Right ventricle myocardium superior (tissue), 1 donor: ENCODE data around the gene COL6A2. TPM values are rescaled to one million over a fixed set of nuclear protein-coding genes. Genes with fewer than 3 reads are reported as not detected.
A peak's percentile ranks its signal among the peaks of the same experiment; 100 is the strongest.

Experiments
- ATAC-seq: fragments of 200-7000 bp; cut with Tn5 transposase; one replicate; pipeline ENCODE4 v1.9.1; 2020; ENCODE audit warnings: mild to moderate bottlenecking; ENCODE audit not compliant: poor library complexity
- DNase-seq: peaks from one replicate; pipeline ENCODE4 v3.0.0-alpha.2; 2020
- intact Hi-C: fragments of 100-400 bp; cut with DNase I; formaldehyde crosslinking; loops from one replicate; pipeline ENCODE4 v1.11.2; 2022
- total RNA-seq: library from RNA; stranded (reverse); fragmentation: NEBNext Ultra II Directional; extraction: Animal tissue kit (Norgen Biotek cat#: 25700); gene quantifications from one replicate; pipeline ENCODE4 v1.2.1, GENCODE V29; 2021
- donor health status: DM: no; HTN: yes; CAD: no; lungs with severe emphysema.

Gene COL6A2
- total RNA-seq, 1 donor from 2014 or later: 191 TPM

DNA sequence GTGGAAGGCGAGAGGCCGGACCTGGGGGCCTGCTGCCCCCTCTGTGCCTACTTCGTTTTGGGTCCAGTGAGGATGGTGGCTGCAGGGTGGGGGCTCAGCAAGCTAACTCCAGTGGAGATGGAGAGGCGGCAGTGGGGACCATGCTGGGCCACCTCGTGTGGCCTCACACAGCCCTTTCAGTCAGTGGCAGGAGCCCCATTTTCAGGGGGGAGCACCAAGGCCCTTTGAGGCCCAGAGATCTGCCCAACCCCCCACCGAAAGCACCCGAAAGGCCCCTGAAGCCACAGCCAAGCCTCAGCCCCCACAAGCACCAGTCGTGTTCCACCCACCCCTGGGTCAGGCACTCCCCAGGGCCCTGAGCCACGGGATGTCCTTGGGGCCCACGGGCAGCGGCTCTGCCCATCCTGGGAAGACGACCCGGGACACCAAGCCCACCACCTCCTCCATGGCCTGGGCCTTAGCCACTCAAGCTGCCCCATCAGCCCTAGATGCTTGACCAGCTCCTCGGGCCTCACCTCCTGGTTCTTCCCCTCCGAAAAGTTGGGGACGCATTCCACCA lies 57.1 kb downstream of the COL6A2 start:
- DNase-seq: peak; percentile 29
- intact Hi-C loops: no loop called here
- no peak for ATAC-seq

DNA sequence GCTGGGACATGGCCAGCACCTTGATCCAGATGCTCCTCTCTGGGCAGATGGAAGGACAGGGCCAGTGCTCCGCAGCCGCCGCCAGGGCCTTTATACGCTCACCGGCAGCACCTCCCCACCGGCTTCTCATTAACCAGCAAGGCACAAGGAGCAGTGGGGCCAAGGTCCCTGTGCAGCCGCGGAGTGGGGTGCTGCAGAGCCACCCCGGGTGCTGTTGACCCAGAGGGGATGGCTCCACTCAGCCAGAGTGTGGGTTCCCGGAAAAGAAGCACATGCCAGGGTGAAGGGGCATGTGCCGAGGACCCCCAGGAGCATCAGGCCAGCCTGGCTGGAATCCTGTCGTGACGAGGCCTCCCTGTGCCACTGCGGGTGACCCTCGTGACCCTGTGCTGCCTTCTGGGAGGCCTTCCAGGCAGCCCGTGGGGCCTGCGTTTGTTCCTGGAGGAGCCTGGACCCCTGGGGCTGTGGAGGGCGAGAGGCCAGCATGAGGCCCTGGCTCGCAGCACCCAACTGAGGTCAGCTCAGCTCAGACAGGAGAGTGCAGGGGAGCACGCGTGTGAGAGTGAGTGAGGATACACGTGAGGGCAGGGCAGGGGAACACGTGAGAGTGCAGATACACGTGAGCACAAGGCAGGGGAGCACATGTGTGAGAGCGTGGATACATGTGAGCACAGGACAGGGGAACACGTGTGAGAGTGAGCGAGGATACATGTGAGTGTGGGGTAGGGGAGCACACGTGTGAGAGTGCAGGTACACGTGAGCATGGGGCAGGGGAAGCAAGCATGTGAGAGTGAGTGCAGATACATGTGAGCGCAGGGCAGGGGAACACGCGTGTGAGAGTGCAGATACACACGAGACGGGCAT lies 57.8 kb downstream of the COL6A2 start, which contains the start of gene FTCD:
FTCD (minus strand) TSS at position 66 of the 864 bp plus-strand sequence; CDS start at position 10, 56 bp downstream.
- intact Hi-C loops: no loop called here
- DNase-seq: peak; percentile 38
- no peak for ATAC-seq

DNA sequence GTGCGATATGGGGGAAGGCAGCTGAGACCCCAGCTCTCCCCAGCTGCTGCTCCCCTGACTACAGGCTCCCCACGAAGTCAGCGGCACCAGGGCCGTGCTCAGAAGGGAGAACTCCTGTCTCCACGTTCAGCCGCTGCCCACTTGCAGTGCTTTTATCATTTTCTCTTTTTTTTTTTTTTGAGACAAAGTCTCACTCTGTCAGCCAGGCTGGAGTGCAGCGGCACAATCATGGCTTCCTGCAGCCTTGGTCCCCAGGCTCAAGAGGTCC lies 58.4 kb downstream of the COL6A2 start:
- DNase-seq (peak; percentile 12), ATAC-seq (no peak)
- intact Hi-C loops: no loop called here

DNA sequence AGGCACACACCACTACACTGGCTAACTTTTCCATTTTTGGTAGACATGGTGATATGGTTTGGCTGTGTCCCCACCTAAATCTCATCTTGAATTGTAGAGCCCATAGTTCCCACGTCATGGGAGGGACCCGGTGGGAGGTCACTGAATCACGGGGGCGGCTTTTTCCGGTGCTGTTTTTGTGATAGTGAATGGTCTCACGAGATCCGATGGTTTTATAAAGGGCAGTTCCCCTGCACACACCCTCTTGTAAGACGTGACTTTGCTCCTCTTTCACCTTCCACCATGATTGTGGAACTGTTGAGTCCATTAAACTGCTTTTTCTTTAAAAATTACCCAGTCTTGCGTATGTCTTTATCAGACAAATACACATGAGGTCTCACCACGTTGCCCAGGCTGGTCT lies 58.8 kb downstream of the COL6A2 start:
- DNase-seq: peak; percentile 13
- ATAC-seq: no peak
- intact Hi-C loops: no loop called here

DNA sequence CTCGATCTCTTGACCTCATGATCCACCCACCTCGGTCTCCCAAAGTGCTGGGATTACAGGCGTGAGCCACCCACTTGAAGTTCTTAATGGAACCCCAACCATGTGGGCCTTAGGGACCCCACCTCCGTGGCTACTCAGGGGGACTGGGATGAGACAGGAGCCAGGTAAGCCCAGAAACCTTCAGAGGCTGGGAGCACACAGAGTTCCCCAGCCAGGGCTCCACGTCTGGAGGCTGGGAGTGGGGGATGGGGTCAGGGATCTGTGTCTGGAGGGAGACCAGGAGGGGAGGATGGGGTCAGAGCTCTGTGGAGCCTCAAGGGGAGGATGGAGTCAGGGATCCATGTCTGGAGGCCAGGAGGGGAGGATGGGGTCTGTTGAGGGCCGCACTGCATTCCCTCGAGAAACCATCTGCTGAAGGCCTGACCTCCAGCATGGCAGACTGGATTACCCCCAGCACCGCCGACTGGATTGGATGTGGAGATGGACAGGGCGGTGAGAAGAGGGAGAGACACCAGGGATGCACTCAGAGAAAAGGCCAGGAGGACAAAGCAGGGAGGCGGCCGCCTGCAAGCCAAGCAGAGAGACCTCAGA lies 59.6 kb downstream of the COL6A2 start:
- DNase-seq (peak; percentile 23), ATAC-seq (no peak)
- intact Hi-C loops: no loop called here

DNA sequence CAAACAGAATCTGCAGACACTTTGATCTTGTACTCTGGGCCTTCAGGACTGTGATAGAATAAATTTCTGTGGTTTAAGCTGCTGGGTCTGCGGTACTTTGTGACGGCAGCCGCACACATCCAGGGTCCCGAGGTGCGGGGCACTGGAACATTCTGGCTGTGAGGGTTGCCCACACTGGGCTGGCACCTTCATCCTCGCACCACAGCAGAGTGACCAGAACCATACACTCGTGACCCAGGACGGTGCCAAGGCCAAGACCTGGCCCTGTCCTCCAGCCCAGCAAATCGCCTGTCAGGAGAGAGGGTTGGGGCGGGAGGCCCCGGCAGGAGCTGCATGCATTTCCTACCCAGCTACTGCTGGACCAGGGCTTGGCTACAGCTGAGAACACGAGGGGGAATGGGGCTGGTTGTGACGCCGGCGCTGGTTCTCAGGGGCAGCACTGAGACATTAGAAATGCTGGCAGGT lies 60.1 kb downstream of the COL6A2 start:
- intact Hi-C loops: no loop called here
- ATAC-seq (no peak), DNase-seq (peak; percentile 15)

DNA sequence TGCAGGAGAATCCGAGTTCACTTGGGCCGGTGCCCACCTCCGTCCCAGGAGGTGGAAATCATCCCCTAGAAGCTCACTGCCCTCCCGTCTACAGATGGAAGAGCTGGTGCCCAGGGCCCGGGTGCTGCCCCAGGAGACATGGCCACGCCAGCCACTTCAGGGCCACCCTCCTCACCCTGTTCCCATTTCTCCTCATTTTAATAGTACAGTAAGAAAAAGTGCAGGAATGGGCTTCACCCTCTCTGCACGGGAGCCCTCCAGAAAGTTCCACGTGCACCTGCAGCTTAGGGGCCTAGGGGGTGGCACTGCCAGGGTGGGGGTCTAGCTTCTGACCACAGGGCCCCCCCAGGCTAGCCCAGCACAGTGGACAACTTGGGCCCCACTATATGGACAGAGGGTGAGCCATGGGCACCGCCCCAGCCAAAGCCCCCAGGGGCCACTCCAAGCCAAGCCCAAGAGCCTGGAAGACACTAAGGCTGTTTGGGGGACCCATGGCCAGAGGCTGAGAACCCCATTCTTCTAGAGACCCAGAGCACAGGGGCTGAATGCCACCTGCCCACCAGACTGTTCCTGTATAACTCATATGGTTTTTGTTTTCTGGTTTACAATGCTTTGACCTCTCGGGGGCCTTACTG lies 60.9 kb downstream of the COL6A2 start:
- DNase-seq: peak; percentile 22
- intact Hi-C loops: no loop called here

DNA sequence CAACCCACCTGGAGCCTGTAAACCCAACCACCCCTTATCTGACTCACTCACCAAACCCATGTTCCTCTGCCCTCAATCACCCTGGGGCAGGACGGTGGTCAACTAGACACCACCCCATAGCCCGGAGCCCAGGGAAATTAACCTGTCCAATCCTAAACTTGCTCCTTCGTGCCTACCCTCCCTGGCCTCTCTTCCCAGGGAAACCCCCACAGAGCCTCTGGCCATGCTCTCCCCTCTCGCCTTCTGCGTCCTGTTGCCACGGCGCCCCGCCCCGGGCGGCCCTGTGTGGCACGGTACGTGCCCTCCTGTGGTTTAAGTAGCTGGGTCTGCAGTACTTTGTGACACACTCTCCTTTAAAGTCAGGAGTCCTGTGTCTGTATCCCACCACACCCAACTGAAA lies 61.5 kb downstream of the COL6A2 start:
- DNase-seq: peak; percentile 17
- intact Hi-C loops: no loop called here
- ATAC-seq: no peak

More for the DNA sequence above, 60.9 kb downstream of the COL6A2 start:
- ATAC-seq: no peak

DNA sequence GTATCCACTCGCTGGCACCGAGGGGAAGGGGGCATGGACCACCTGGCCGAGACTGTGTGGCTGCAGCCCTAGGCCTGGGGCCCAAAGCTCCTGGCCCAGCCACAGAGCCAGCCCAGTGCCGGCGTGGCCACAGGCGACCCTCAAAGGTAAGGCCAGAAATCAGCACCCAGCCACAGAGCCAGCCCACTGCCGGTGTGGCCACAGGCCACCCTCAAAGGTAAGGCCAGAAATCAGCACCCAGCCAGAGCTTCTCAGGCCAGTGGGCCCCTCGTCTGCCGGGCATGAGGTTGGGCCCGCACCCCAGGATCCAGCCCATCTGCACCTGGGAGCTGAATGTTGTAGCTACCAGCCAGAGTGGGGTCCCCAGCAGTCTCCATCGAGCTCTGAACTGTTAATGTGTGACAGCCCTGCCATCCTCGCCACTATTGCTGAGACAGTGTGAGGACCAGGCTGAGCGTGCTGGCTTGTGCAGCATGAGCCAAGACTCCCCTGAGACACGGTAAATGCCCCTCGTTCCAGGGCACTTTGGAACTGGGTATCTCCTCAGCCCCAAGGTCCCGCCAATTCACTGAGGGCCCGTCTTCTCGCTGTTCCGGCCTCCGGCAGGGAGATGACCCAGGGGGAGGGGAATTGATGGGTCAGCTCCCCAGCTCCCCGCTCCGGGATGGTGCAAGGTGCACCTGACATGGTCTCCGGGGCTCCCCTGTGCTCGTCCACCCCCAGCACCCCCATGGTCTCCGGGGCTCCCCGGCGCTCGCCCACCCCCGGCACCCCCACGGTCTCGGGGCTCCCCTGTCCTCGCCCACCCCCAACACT lies 62.1 kb downstream of the COL6A2 start:
- DNase-seq: peak; percentile 35
- ATAC-seq: no peak
- intact Hi-C loops: no loop called here

DNA sequence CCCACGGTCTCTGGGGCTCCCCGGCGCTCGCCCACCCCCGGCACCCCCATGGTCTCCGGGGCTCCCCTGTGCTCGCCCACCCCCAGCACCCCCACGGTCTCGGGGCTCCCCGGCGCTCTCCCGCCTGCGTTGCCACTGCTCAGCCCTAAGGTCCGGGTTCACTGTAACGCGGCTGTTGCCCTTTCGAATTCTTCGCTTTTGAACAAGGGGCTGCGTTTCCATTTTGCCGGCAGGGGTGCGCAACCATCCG lies 62.7 kb downstream of the COL6A2 start:
- DNase-seq: peak; percentile 34
- no peak for ATAC-seq
- intact Hi-C loops: no loop called here

DNA sequence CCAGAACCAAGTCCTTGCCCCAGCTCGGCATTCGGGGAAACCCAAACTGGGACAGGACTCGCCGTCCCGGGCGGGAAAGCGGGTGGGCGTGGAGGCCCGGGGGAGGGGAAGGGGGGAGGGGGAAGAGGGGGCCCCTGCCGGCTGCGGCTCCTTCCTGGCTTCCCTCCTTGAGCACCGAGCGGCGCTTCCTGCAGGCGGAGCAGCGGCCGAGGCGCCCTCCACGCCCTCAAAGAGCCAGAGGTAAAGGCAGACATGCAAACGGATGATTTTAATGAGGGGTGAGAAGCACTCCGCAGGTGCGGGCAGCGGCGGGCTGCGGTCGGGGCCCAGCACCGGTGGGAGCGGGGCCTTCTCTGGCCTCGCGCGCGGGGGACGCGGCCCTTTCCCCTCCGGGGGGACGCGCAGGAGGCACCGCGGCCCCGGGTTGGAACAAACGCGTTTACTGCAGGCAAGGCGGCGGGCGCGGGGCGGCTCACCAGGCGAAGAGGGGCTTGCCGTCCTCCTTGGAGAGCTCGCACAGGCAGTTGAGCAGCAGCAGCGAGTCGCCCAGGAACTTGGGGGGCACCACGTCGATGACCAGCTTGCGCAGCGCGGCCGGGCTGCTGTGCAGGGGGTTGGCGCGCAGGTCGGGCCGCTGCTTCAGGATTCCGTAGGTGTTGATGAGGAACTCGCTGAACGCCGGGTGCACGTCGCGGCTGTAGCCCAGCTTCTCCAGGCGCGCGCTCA lies 63.2 kb downstream of the COL6A2 start:
- DNase-seq (peak; percentile 33), ATAC-seq (no peak)
- intact Hi-C loops: no loop called here

DNA sequence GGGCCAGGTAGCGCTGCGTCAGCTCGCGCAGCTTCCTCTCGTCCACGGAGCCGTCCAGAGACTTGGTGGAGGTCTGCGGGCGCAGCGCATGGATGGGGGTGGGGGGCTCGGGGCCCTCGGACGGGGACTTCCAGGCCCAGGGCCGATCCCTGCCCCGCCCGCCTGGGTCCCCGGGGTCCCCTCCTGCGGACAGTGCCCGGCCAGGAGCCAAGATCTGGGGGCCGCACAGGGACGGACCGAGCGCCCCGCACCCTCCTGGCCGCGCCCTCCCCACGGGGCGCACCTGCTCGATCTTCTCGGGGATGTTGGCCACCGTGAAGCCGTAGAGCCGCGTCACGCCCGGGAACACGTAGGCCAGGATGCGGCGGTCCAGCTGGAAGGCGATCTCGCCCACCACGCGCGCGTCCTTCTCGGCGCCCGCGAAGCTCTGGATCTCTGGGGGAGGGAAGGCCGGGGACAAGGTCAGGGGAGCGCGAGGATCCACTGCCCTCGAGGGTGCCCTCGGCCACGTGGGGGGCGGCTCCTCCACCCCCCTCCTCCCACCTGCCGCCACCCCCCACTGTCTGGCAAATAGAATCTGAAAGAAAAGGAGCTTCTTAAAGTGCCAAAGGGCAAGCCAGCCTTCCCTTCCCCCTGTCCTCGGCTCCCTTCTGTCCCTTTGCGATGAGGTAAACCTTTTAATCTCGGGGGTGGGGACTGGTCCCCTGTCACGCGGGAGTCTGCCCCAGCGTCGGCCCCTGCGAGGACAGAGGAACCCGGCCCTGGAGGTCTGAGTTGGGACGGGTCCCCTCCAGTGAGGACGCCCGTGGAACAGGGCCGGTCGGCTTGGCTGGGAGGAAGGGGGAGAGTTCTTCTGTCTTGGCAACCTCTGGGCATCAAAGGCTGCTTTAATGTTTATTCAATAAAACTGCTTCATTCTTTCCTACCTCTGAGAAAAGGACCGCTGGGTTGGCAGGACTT lies 64.0 kb downstream of the COL6A2 start:
- DNase-seq (peak; percentile 33), ATAC-seq (no peak)
- intact Hi-C loops: no loop called here

DNA sequence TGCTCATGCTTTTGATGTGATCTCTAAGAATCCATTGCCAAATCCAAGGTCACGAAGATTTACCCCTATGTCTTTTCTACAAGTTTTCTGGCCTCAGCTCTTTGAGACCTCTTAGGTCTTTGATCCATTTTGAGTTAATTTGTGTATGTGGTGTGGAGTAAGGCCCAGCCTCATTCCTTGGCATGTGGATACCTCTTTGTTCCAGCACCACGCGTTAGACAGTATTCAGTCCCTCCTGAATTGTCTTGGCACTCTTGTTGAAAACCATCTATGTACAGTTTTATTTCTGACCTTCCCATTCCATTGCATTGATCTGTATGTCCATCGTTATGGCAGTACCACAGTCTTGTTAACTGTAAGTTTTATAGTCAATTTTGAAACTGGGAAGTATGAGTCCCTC lies 65.5 kb downstream of the COL6A2 start:
- intact Hi-C loops: no loop called here
- ATAC-seq (no peak), DNase-seq (no peak)

DNA sequence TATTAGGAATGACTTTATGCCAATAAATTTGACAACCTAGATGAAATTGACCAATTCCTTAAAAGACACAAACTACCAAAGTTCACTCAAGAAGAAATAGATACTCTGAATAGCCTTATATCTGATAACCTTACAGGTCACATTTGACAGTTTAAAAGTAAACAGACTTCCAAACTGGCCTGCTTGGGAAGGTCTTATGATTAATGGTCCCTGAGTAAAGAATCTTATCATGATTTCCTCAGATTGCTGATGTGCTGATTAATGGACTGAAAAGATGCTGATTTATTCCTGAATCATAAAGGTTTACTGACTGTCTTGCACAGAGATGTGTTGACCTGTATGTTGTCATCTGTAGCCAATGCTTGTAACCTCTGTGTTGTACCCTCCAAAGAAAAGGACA lies 67.2 kb downstream of the COL6A2 start:
- intact Hi-C loops: no loop called here
- DNase-seq (no peak), ATAC-seq (no peak)

DNA sequence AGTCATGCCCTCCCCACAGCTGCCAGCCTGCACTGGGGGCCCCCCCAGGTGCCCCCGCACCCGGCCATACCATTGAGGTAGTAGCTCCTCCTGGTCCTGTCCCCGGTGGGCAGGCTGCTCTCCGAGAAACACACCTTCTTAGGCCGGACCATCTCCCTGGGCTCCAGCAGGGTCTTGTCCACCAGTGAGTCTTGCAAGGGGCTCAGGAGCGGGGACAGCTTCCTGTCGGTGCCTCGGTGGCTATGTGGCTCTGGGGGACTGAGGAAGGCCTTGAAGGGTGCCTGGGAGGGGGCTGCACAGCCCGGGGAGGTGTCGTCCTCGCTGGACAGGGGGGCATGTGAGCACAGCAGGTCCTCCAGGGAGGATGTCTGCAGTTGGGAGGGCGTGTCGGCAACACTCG lies 70.3 kb downstream of the COL6A2 start:
- intact Hi-C loops: no loop called here
- ATAC-seq: no peak
- peak; percentile 11 for DNase-seq

DNA sequence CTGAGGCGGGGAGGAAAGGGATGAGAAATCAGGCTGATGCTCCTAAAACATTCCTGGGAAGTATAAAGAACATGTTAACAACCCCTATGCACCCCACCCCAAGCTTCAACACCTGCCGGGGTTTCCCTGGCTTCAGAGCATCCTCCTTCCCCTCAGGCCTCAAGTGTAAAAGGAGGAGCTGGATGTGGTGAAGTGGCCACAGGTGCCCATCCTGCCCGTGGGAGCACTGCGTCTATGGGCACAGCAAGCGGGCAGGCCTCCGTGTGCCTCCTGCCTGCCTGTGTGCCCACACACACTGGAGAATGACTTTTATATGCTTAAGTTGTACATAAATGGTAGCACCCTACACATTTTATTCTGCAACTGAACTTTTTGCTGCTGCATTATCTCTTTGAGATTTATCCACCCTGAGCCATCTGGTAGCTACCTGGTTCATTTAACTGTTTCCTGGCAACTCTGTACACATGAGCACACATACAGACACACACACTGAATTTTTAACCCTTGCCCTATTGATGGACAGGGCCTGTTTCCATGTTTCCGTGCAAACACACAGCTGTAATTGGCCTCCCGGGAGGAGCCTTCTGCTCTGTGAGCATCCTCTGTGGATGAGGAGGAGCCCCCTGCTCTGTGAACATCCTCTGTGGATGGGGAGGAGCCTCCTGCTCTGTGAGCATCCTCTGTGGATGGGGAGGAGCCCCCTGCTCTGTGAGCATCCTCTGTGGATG lies 70.9 kb downstream of the COL6A2 start:
- DNase-seq: peak; percentile 1
- intact Hi-C loops: no loop called here
- ATAC-seq: no peak
